HCT116 (cell line): ENCODE measurements around the gene SUCLG2.

ENCODE experiments used
- EGR1 ChIP-seq: IDR thresholded peaks from 2 replicates; pipeline ENCODE4 v1.6.1; 2012; ENCODE audit warnings: low read depth
- EZH2phosphoT487 ChIP-seq: fragments of 200-600 bp; IDR thresholded peaks from 2 replicates; pipeline ENCODE4 v1.6.1; 2018; ENCODE audit warnings: antibody characterized with exemption, borderline replicate concordance
- JUND ChIP-seq: IDR thresholded peaks from 2 replicates; pipeline ENCODE4 v1.6.1; 2012
- POLR2A ChIP-seq: IDR thresholded peaks from 2 replicates; pipeline ENCODE4 v1.7.0; 2011; ENCODE audit warnings: borderline replicate concordance; ENCODE audit not compliant: insufficient read depth, insufficient read length; ENCODE audit errors: extremely low read depth
- SP1 ChIP-seq: IDR thresholded peaks from 2 replicates; pipeline ENCODE4 v1.6.1; 2012; ENCODE audit warnings: low read depth
- TF ChIP-seq, protein P1 (sequence below), 3 experiments: fragments of 200-600 bp in 1 of 3; sonication (generic) in 1 of 3; IDR thresholded peaks in 2 of 3; conservative IDR thresholded peaks in 1 of 3; 2 replicates each; pipeline ENCODE4 v1.5.1; 2012 to 2017; ENCODE audit warnings: low read depth in 2 of 3, low read length in 2 of 3, antibody characterized with exemption in 1 of 3, borderline replicate concordance in 1 of 3, control low read depth in 1 of 3, mild to moderate bottlenecking in 1 of 3, mixed read lengths in 1 of 3, mixed run types in 1 of 3, moderate library complexity in 1 of 3; ENCODE audit not compliant: insufficient read depth in 1 of 3
- TF ChIP-seq, protein P2 (sequence below): IDR thresholded peaks from 2 replicates; pipeline ENCODE4 v1.6.1; 2012; ENCODE audit warnings: low read depth
- TF ChIP-seq, protein P3 (sequence below): IDR thresholded peaks from 2 replicates; pipeline ENCODE4 v1.6.1; 2012

DNA sequence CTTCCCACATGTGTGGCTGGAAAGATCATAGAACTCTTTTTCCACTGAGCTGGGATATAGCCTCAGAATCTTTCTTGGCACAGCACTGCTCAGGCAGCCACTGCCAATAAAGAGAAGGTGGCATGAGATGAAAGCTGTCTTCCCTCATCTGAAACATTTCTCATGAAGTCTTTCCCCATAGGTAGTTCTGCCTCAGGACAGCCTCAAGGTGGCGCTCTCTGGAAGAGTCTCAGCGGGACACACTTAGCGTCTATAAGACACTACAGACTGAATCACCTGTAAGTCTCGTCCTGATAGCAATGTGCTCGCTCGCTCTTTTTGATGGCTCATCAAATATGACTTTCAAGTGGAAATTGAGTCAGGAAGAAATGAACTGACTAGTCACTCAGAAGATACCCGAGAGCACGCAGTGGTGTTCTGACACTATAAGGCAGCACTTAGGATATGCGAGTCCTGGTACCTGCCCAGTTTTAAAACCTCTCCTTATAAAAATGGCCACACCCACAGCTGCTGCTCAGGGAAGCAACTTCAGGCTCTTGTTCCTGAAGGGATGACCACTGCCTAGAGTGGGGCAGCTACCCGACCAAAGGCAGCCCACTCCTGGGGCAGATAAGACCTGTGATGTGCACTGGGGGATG is 269.5 kb downstream of the SUCLG2 start:
- TF ChIP-seq, protein P1, sequence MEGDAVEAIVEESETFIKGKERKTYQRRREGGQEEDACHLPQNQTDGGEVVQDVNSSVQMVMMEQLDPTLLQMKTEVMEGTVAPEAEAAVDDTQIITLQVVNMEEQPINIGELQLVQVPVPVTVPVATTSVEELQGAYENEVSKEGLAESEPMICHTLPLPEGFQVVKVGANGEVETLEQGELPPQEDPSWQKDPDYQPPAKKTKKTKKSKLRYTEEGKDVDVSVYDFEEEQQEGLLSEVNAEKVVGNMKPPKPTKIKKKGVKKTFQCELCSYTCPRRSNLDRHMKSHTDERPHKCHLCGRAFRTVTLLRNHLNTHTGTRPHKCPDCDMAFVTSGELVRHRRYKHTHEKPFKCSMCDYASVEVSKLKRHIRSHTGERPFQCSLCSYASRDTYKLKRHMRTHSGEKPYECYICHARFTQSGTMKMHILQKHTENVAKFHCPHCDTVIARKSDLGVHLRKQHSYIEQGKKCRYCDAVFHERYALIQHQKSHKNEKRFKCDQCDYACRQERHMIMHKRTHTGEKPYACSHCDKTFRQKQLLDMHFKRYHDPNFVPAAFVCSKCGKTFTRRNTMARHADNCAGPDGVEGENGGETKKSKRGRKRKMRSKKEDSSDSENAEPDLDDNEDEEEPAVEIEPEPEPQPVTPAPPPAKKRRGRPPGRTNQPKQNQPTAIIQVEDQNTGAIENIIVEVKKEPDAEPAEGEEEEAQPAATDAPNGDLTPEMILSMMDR (IDR thresholded peaks at IDR 0.05 in 2 of 3, conservative IDR thresholded peaks at IDR 0.05 in 1 of 3; ENCODE audit: borderline replicate concordance in 1 of 3, insufficient read depth in 1 of 3, low read depth in 2 of 3, low read length in 2 of 3), result peak; percentile 33 to 81 (median 78); a peak in 5 of 6 replicates
- TF ChIP-seq POLR2A (no peak), EZH2phosphoT487 (no peak), SP1 (no peak), EGR1 (no peak), JUND (no peak)
- TF ChIP-seq, protein P2, sequence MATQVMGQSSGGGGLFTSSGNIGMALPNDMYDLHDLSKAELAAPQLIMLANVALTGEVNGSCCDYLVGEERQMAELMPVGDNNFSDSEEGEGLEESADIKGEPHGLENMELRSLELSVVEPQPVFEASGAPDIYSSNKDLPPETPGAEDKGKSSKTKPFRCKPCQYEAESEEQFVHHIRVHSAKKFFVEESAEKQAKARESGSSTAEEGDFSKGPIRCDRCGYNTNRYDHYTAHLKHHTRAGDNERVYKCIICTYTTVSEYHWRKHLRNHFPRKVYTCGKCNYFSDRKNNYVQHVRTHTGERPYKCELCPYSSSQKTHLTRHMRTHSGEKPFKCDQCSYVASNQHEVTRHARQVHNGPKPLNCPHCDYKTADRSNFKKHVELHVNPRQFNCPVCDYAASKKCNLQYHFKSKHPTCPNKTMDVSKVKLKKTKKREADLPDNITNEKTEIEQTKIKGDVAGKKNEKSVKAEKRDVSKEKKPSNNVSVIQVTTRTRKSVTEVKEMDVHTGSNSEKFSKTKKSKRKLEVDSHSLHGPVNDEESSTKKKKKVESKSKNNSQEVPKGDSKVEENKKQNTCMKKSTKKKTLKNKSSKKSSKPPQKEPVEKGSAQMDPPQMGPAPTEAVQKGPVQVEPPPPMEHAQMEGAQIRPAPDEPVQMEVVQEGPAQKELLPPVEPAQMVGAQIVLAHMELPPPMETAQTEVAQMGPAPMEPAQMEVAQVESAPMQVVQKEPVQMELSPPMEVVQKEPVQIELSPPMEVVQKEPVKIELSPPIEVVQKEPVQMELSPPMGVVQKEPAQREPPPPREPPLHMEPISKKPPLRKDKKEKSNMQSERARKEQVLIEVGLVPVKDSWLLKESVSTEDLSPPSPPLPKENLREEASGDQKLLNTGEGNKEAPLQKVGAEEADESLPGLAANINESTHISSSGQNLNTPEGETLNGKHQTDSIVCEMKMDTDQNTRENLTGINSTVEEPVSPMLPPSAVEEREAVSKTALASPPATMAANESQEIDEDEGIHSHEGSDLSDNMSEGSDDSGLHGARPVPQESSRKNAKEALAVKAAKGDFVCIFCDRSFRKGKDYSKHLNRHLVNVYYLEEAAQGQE, result no peak
- TF ChIP-seq, protein P3, sequence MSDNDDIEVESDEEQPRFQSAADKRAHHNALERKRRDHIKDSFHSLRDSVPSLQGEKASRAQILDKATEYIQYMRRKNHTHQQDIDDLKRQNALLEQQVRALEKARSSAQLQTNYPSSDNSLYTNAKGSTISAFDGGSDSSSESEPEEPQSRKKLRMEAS, result no peak
